A673 (cell line): ENCODE results near the gene CRADD. TPM values are rescaled to one million over a fixed set of nuclear protein-coding genes. Genes with fewer than 3 reads are reported as not detected.
"Not testable (repeated sequence)": the region's sequence is repeated elsewhere in the genome, so short reads cannot be mapped to it uniquely, and the experiment has no call there.

Source experiments
- BruUV-seq: library from RNA; stranded (reverse); fragments of 400-500 nt; replicated peaks from 2 replicates; lab custom pipeline; 2021; lab: Mats Ljungman, UMichigan
- CTCF ChIA-PET: fragments of 300-600 bp; sonication (Branson Sonifier 250); formaldehyde crosslinking; loops from one replicate; lab custom pipeline; 2022; ENCODE audit warnings: antibody characterized with exemption; lab: Charles Lee
- POLR2A ChIA-PET: fragments of 300-600 bp; sonication (Branson Sonifier 250); formaldehyde crosslinking; loops from one replicate; lab custom pipeline; 2022; ENCODE audit warnings: antibody characterized with exemption; ENCODE audit not compliant: low non-redundant PET; lab: Charles Lee
- DNase-seq: peaks from one replicate; pipeline ENCODE4 v3.0.0-alpha.2; 2015; ENCODE audit warnings: low spot score
- H3K27ac ChIP-seq: fragments of 200-600 bp; sonication (generic); 2 replicates; pipeline ENCODE4 v1.5.1; 2016; ENCODE audit warnings: mixed run types, low read depth, mild to moderate bottlenecking, mixed read lengths, antibody characterized with exemption, low read length; ENCODE audit not compliant: poor library complexity, severe bottlenecking
- H3K27me3 ChIP-seq: fragments of 200-600 bp; sonication (generic); replicated peaks from 2 replicates; pipeline ENCODE4 v1.6.1; 2017; ENCODE audit warnings: mixed run types, low read depth, mild to moderate bottlenecking, mixed read lengths, antibody characterized with exemption, low read length; ENCODE audit not compliant: insufficient read depth, poor library complexity
- H3K36me3 ChIP-seq: fragments of 200-600 bp; sonication (generic); 2 replicates; pipeline ENCODE4 v1.6.1; 2016; ENCODE audit warnings: mixed run types, mild to moderate bottlenecking, mixed read lengths, antibody characterized with exemption, low read length; ENCODE audit not compliant: insufficient read depth, poor library complexity, severe bottlenecking
- H3K4me1 ChIP-seq: fragments of 200-600 bp; sonication (generic); 2 replicates; pipeline ENCODE4 v1.6.1; 2017; ENCODE audit warnings: mixed run types, mild to moderate bottlenecking, mixed read lengths, antibody characterized with exemption, low read length; ENCODE audit not compliant: insufficient read depth, poor library complexity, severe bottlenecking
- H3K4me3 ChIP-seq: fragments of 200-600 bp; sonication (generic); 2 replicates; pipeline ENCODE4 v1.5.1; 2016; ENCODE audit warnings: low read depth, mixed run types, mild to moderate bottlenecking, mixed read lengths, low read length; ENCODE audit not compliant: poor library complexity, severe bottlenecking
- H3K9me3 ChIP-seq: fragments of 200-600 bp; sonication (generic); 2 replicates; pipeline ENCODE4 v1.6.1; 2016; ENCODE audit warnings: mixed run types, low read depth, mild to moderate bottlenecking, mixed read lengths, antibody characterized with exemption, low read length; ENCODE audit not compliant: poor library complexity, severe bottlenecking
- CTCF ChIP-seq: fragments of 300-800, 200-600 bp; sonication (generic); conservative IDR thresholded peaks from 2 replicates; pipeline ENCODE4 v1.5.1; 2017; ENCODE audit warnings: low read depth, mild to moderate bottlenecking, antibody characterized with exemption, low read length, moderate library complexity, mixed read lengths
- EZH2 ChIP-seq: fragments of 200-600 bp; sonication (generic); IDR thresholded peaks from 2 replicates; pipeline ENCODE4 v1.6.1; 2017; ENCODE audit warnings: borderline replicate concordance, low read depth, mild to moderate bottlenecking, mixed read lengths, antibody characterized with exemption, low read length; ENCODE audit not compliant: poor library complexity, severe bottlenecking
- intact Hi-C: fragments of 100-400 bp; cut with micrococcal nuclease; formaldehyde crosslinking; loops from one replicate; pipeline ENCODE4 v1.10.0; 2022; ENCODE audit not compliant: unreplicated experiment
- total RNA-seq: library from RNA; stranded (reverse); gene quantifications from 2 replicates; pipeline ENCODE4 v1.2.3, GENCODE V29; 2021

Gene CRADD
- total RNA-seq, 1 experiment from 2014 or later = 9.1 TPM

DNA sequence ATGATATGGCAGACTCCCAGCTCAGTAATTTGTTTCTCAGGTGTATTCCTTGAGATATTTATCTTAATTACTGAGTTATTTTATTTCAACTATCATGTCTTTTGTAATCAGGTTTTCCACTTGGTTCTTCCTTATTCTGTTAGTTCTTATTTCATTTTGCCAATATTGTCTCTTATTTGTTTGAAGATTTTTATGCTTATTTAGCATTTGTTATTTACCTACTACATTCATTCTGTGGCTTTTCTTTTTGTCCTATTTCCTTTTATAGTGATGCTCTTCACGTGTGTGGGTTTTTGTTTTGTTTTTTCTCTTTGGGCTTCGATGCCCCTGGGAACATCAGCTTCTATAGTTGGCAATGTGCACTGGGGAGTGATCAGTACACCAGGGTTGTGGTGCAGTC lies 40.5 kb upstream of the CRADD start:
- intact Hi-C loops = no loop called here
- Histone ChIP-seq H3K9me3 (peaks cover 6% of the 10 kb centered on the region), H3K27me3 (no peaks in the 10 kb centered on the region), H3K27ac (no peak overlapping the region), H3K4me3 (no peak overlapping the region), H3K36me3 (no peaks in the 10 kb centered on the region), H3K4me1 (peaks cover 3% of the 10 kb centered on the region)
- ChIA-PET POLR2A (no interaction called here), CTCF (no interaction called here)
- BruUV-seq = no TSS peak
- TF ChIP-seq EZH2 = no peak
- TF ChIP-seq CTCF = no peak
- no peak for DNase-seq

- ChIA-PET CTCF (no interaction called here), POLR2A (interaction anchor here (0.5 to 0.7 kb wide), 3 partner anchors 10 to 422 kb away, joined by 4 to 8 read pairs (median 5); no protein-coding TSS in a partner anchor)
- intact Hi-C loops = no loop called here
- BruUV-seq = no TSS peak
- H3K4me3 ChIP-seq = no peak overlapping the region
- no peaks in the 10 kb centered on the region for H3K36me3 ChIP-seq
- H3K4me1 ChIP-seq = peaks cover 3% of the 10 kb centered on the region
- H3K9me3 ChIP-seq = no peaks in the 10 kb centered on the region
- no peak for DNase-seq
- no peak overlapping the region for H3K27ac ChIP-seq
- H3K27me3 ChIP-seq = no peaks in the 10 kb centered on the region
- TF ChIP-seq EZH2 = no peak
These were observed 39.1 kb upstream of the CRADD start for GRCh38 chr12:93638095-93638494.

DNA sequence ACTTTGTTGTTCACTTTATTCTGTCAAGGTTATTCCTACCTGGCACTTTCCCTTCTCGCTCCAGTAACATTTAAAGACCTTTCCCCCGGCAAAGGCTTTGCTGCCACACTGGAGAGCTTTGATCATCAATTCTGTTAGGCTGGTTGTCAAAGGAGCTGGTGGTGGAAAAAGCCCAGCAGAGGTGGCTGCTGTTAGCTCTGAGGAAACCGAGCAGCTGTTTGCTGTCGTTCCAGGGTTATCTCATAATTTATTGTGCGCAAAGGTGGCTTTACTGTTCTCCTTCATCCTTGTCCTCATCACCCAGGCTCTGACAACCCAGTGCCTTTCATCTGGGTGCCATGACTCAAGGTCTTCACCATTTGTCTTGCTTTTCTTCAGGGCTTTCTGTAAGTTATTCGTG lies 38.2 kb upstream of the CRADD start:
- Histone ChIP-seq H3K27me3 (no peaks in the 10 kb centered on the region), H3K9me3 (no peaks in the 10 kb centered on the region), H3K36me3 (no peaks in the 10 kb centered on the region), H3K4me3 (no peak overlapping the region), H3K27ac (no peak overlapping the region), H3K4me1 (peaks cover 3% of the 10 kb centered on the region)
- TF ChIP-seq CTCF (no peak), EZH2 (no peak)
- intact Hi-C loops = no loop called here
- DNase-seq = no peak
- ChIA-PET POLR2A (no interaction called here), CTCF (no interaction called here)
- no TSS peak for BruUV-seq

DNA sequence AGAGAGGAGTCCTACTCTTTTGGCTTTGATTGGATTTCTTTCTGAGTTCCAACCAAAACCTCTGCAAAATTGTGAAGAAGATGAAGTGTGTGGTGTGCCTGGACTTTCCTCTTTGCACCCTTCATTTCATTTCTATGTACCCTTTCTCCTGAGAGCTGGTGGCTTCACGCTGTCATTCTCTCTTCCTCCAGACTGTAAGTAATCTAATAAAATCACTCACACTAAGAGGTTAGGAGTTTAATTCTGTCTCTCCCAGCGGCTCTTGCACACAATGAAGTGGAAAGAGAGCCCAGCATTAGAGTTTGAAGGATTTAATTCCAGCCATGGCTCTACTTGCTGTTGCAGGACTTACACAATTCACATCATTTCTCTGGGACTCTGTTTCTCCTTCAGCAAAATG lies 37.8 kb upstream of the CRADD start:
- no peak for TF ChIP-seq CTCF
- TF ChIP-seq EZH2 = no peak
- ChIA-PET CTCF (no interaction called here), POLR2A (no interaction called here)
- no peak for DNase-seq
- Histone ChIP-seq H3K4me1 (peaks cover 3% of the 10 kb centered on the region), H3K36me3 (no peaks in the 10 kb centered on the region), H3K9me3 (no peaks in the 10 kb centered on the region), H3K27ac (no peak overlapping the region), H3K27me3 (no peaks in the 10 kb centered on the region), H3K4me3 (no peak overlapping the region)
- BruUV-seq = no TSS peak
- intact Hi-C loops = no loop called here

GRCh38 chr12:93641380-93641779 lies 35.8 kb upstream of the CRADD start:
- CTCF ChIA-PET, intact Hi-C loops, H3K4me3 ChIP-seq, H3K27ac ChIP-seq, H3K27me3 ChIP-seq, BruUV-seq, POLR2A ChIA-PET, H3K36me3 ChIP-seq, DNase-seq, H3K4me1 ChIP-seq, H3K9me3 ChIP-seq: not testable (repeated sequence)
